ENCODE measurements around the gene ARFGAP3.
A peak's percentile ranks its signal among the peaks of the same experiment; 100 is the strongest.

Gene ARFGAP3

GRCh38 chr22:42816336-42816735 is 40.7 kb downstream of the ARFGAP3 start:
- no peak for DNase-seq

DNA sequence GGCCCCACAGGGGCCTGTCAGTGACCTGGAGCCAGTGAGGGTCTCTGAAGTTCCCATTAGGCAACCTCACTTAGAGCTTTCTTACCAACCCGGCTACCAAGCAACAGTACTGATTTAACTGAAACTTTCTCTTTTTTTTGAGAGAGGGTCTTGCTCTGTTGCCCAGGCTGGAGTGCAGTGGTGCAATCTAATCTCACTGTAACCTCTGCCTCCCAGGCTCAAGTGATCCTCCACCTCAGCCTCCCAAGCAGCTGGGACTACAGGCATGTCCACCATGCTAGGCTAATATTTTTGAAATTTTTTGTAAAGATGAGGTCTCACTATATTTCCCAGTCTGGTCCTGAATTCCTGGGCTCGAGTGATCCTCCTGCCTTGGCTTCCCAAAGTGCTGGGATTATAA is 42.5 kb downstream of the ARFGAP3 start:
- no peak for DNase-seq

- DNase-seq, result peak; percentile 71
These were observed 42.9 kb downstream of the ARFGAP3 start for GRCh38 chr22:42814215-42814614.

GRCh38 chr22:42813501-42813900 is 43.6 kb downstream of the ARFGAP3 start:
- DNase-seq, result no peak

GRCh38 chr22:42811459-42811858 is 45.6 kb downstream of the ARFGAP3 start:
- DNase-seq, result peak; percentile 40

DNA sequence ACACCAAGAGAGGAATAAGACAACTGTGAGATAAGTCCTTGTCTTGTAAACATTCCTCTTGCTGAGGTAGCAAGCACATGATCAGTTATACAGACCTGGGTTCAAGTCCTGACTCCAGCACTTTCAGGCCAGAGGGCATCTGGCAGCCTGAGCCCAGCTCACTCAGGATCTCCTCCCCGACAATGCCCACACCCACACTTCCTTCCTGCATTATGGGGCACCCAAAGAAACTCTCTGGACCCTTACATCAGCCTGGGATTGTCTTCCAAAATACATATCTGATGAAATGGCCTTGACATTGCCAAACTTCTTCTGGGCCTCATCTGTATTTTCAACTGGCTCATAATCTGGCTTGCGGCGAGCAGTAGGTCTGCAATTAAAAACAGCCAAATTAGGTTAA is 48.6 kb downstream of the ARFGAP3 start:
- DNase-seq, result no peak

- no peak for DNase-seq
These were observed 49.9 kb downstream of the ARFGAP3 start for GRCh38 chr22:42807185-42807584.

DNA sequence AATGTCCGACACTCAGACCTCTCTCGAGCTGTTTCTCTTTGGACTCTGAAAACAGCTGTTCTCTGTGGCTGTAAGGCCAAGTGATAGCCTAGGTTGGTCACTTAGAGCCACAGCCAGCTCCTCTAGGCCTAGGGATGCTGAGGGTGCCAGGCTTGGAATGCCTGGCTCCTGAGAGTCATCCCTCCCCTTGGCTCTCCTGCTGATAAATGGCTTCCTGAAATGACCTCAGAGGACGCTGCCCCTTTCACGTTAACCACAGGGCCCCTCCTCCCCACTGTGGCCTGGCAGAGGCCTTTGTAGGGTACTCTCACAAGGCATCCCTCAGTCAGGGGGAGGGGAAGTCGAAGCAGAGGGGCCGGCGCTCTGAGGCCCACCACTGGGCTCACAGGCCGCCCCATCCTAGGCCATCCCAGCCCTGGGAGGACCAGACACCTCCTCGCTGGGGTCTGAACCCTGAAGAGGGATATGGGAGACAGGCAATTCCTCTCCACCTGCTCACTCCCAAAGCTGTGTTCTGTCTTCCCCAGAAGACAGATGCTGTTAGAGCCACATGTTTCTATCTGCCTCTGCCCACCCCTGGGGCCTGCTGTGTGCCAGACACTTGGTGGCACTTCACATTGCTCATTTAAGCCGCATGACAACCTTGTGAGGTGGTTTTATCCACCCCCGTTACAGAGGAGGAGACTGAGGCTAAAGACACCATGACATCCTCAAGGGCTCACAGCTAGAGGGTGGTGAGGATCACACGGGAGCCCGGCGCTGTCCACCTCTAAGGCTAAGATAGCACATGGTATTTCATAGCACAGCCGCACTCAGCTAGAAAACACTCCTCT is 50.9 kb downstream of the ARFGAP3 start:
- no peak for DNase-seq

DNA sequence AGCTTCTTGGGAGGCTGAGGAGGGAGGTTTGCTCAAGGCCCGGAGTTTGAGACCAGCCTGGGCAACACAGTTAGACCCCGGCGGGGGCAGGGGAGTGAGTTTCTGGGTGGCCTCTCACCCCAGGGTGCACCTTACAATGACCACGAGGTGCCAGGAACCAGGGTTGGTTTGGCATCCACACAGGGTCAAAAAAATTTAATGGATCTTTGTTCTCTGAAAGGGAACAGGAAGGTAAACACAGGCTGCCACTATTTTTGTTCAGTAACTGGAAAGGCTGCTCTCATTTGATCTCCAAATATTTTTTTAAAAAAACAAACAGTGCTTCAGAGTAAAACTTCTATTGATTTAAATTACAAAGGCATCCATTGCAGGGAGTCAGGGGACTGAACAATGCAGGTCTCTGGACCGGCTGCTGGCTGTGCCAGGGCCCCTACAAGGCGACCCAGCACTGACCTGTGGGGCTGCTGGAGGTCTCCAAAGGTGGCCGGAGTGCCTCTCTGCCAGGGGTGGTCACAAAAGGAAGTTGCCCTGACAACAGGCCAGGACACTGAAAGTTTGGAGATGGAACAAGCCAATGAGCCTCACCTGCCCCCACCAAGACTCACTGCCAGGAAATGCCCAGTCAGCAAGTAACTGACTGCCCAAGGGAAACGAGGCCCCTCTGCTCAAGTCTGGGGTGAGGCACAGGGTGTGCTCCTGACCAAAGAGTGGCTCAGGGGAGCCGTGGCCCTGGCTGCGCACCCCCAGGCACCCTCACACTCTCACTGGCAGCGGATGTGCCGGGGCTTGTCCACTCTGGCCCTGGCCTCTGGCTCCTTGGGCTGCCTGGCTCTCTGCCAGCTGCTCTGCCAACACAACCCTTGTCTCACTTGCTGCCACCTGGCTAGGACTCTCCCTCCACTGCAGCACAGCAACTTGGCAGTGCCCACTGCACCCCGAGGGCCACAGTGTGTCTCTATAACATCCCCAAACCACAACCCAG is 51.8 kb downstream of the ARFGAP3 start:
- DNase-seq, result peak; percentile 54

DNA sequence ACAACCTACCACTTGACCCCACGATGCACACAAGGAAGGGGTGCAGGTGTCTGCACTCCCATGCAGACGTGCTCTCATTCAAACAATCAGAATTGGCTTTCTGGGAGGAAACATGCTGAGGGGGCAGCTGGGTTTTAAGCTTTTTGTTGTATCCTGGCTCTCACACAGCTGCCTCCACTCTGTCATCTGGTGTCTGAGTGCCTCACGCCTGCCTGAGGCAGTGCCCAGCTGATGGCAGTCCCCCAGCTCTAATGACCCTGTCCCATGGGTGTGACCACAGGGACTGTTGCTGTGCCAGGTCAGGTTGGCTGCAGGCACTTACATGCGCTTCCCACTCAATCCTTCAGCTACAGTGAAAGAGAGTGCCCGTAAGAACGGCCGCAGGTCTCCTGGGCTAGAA is 53.7 kb downstream of the ARFGAP3 start:
- DNase-seq, result peak; percentile 79

- DNase-seq, result no peak
These were observed 55.6 kb downstream of the ARFGAP3 start for GRCh38 chr22:42801252-42802080.

GRCh38 chr22:42800451-42801251 is 56.4 kb downstream of the ARFGAP3 start:
- peak; percentile 66 for DNase-seq

DNA sequence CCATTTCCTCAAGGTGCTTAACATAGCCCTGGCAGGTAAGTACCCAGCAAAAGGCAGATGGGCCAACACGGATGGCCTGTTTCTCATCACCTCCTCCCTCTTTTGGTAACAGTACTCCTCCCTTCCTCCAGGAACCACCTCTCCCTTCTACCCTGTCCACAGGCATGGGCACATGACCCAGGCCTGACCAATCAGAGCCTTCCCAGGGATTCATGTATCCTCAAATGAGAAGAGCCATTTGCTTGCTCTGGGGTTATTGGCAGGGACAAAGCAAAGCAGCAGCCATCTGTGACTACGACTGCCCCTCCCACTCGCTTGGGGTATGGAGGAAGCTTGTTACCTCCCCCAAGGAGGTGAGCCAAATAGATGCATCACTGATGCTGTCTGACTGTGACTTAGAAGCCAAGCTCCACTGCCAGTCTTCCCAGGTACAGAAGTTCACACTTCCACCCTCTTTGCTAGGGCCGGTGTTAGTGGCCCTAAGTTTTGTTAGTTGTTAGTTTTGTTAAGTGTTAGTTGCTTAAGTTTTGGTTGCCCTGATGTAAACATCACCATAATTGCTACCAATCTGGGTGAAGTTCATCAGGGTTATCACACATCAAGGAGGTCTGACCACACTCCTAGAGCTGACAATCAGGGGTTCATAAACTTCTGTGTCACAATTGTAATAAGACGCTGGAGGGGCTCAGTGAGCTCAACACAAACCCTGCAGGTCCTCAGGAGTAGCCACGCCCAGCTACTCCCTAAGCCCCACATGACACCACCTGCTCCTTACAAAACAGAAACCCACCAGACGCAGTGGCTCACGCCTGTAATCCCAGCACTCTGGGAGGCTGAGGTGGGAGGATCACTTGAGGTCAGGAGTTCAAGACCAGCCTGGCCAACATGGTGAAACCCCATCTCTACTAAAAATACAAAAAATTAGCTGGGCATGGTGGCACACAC is 57.3 kb downstream of the ARFGAP3 start:
- DNase-seq, result no peak

- no peak for DNase-seq
These were observed 58.0 kb downstream of the ARFGAP3 start for GRCh38 chr22:42799061-42799460.

DNA sequence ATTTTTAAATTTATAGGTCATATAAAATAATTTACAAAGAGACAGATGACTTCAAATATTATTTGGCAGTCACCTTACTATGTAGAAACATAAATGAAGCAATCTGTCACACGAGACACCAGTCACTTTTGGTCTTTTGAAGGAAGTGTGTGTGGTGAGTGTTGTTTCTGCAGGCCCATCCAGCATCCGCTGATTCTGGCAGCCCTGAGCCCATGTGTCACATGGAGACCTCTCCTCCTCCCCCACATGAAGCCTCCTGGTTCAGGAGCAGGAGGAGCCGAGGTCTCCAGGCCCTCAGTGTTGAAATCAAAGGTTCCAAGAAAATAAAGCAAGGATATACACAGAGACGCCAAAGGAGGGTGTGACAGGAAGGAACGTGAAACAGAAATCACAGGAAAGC is 60.1 kb downstream of the ARFGAP3 start:
- no peak for DNase-seq

DNA sequence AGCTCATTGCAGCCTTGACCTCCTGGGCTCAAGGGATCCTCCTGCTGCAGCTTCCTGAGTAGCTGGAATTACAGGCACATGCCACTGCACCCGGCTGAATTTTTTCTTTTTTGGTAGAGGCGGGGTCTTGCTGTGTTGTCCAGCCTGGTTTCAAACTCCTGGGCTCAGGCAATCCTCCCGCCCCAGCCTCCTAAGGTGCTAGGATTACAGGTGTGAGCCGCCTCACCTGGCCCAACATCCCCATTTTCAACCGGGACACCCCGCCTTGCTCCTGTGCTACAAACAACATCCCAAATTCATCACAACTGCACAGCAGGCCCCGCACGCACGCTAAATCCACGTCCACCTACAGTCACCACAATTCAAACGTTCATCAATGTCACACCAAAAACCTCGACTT is 61.0 kb downstream of the ARFGAP3 start:
- no peak for DNase-seq

- no peak for DNase-seq
These were observed 62.2 kb downstream of the ARFGAP3 start for GRCh38 chr22:42794551-42795510.

DNA sequence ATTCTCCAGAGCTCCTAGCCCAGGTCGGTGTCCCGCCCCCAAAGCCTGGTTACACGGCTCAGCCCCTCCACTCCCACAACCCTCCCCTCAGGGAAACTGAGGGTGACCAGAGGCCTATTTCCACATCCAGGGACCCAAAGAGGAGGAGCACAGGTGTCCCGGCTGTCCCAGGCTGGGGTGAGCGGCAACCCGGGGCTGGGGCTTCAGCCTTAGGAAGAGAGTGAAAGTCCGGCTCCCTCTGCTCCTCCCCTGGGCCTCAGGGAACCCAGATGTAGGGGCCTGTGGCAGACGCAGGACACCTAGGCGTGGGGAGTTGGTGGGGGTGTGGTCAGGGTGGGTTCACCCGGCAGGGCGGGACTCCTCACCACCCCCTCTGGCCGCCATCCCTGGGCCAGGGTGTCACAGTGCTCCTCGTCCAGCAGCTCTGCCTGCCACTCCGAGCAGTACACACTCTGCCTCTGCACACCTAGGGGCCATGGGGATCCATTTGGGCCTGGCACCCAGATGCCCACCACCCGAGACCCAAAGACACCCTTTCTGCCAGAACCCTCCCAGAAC is 63.1 kb downstream of the ARFGAP3 start:
- DNase-seq, result no peak
